Pancreas (tissue), 10 donors: ENCODE data around the gene ESYT1. TPM values are rescaled to one million over a fixed set of nuclear protein-coding genes. Genes with fewer than 3 reads are reported as not detected.

ENCODE experiments used
- ATAC-seq, 4 donors: fragments of 200-7000 bp; cut with Tn5 transposase; one replicate each; pipeline versions ENCODE4 v1.8.0 to v1.9.1; 2020; ENCODE audit warnings: mild to moderate bottlenecking in 4 of 4, moderate library complexity in 4 of 4
- DNase-seq, 6 donors: peaks; one replicate each; pipeline ENCODE4 v3.0.0-alpha.2; 2020
- FAIRE-seq: peaks from 2 replicates; lab custom pipeline; 2012; peaks lifted over from hg19 to GRCh38; lab: Jason Lieb, UNC
- H3K27ac ChIP-seq, 4 donors: fragments of 200-600 bp; sonication (generic); 1 replicate in 3 of 4; 2 replicates in 1 of 4; pipeline versions ENCODE4 v1.5.0 to v1.8.0; 2020
- H3K27me3 ChIP-seq, 4 donors: fragments of 200-600 bp; one replicate each; pipeline ENCODE4 v1.8.0; 2021
- H3K36me3 ChIP-seq, 3 donors: fragments of 200-600 bp; sonication (generic) in 1 of 3; one replicate each; pipeline versions ENCODE4 v1.5.0 to v1.8.0; 2020 to 2021
- H3K4me1 ChIP-seq, 3 donors: fragments of 200-600 bp; one replicate each; pipeline ENCODE4 v1.8.0; 2021
- H3K4me3 ChIP-seq, 4 donors: fragments of 200-600 bp; sonication (generic) in 2 of 4; one replicate each; pipeline versions ENCODE4 v1.5.0 to v1.8.0; 2020 to 2021
- H3K9me3 ChIP-seq, 4 donors: fragments of 200-600 bp; one replicate each; pipeline ENCODE4 v1.8.0; 2021
- WGBS, 2 donors: extraction: QIAGEN DNeasy Blood & Tissue Kit; methylation state at CpG; one replicate each; pipeline ENCODE4 v1.1.7; 2013; 5-methylcytosine and 5-hydroxymethylcytosine counted together
- intact Hi-C, 3 donors: fragments of 100-400 bp; cut with DNase I; formaldehyde crosslinking; loops; one replicate each; pipeline versions ENCODE4 v1.11.1 to v1.14.2; 2022
- polyA plus RNA-seq, 2 donors: library from polyadenylated mRNA; stranded (reverse); fragments of 200-250 nt; gene quantifications; one replicate each; pipeline ENCODE4 v1.2.3, GENCODE V29; 2013
- total RNA-seq, 6 donors: library from RNA; stranded (reverse); fragmentation: NEBNext Ultra II Directional in 4 of 6; extraction: Animal tissue kit (Norgen Biotek cat#: 25700) in 4 of 6; gene quantifications; one replicate each; pipeline versions ENCODE4 v1.2.1 to v1.2.4, GENCODE V29; 2021 to 2023
- TF ChIP-seq, protein P1 (sequence below), 4 donors: fragments of 200-600 bp; sonication (generic) in 3 of 4; IDR thresholded peaks; one replicate each; pipeline versions ENCODE4 v1.5.0 to v1.8.0; 2021; ENCODE audit warnings: antibody characterized with exemption in 4 of 4
- donor health status: healthy with polysubstance abuse.
- donor health status: DM: no; HTN: no; CAD: no; lungs with moderate emphysema.
- donor health status: DM: no; HTN: no; CAD: no.
- donor health status: control.
- donor health status: control.
- donor health status: Bipolar disorder and iron deficiency.
- donor health status: DM: yes; HTN: yes; CAD: no.
- donor health status: DM: no; HTN: no; CAD: no.
- donor health status: DM: no; HTN: no; CAD: no.
- donor health status: DM: yes; HTN: yes; CAD: no.

The ESYT1 gene
- total and polyA plus RNA-seq, 8 donors = 22.5 to 55.1 (median 45.3) TPM

DNA sequence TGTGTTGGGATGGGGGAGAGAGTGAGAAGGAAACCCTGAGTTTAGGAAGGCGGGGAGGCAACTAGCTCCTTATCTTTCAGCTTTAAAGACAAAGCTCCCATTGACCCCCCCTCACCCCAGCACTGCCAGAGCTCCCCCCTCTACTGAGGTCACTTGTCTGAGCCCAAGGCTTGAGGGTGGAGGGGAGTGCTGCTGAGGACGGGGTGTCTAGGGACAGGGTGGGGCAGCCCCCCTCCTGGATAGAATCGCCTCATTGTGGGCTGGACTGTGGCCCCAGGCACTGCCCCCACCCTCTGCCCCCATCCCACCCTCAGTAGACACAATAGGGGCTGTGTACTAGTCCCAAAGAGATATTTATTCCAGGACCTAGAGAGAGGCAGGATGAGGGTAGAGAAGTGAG, 45.1 kb upstream of the ESYT1 start:
- intact Hi-C loops = no loop called here
- peak overlapping the region in 3 of 4 donors; percentile 11 to 97 (median 96) for H3K27ac ChIP-seq
- TF ChIP-seq, protein P1, sequence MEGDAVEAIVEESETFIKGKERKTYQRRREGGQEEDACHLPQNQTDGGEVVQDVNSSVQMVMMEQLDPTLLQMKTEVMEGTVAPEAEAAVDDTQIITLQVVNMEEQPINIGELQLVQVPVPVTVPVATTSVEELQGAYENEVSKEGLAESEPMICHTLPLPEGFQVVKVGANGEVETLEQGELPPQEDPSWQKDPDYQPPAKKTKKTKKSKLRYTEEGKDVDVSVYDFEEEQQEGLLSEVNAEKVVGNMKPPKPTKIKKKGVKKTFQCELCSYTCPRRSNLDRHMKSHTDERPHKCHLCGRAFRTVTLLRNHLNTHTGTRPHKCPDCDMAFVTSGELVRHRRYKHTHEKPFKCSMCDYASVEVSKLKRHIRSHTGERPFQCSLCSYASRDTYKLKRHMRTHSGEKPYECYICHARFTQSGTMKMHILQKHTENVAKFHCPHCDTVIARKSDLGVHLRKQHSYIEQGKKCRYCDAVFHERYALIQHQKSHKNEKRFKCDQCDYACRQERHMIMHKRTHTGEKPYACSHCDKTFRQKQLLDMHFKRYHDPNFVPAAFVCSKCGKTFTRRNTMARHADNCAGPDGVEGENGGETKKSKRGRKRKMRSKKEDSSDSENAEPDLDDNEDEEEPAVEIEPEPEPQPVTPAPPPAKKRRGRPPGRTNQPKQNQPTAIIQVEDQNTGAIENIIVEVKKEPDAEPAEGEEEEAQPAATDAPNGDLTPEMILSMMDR (IDR thresholded peaks at IDR 0.05) = no peak
- H3K36me3 ChIP-seq = peaks cover 0 to 16% (median 0%) of the 10 kb centered on the region in 3 donors
- WGBS, 2 donors = 26 to 28% methylated on average over 3 of the region's 3 CpGs
- H3K4me3 ChIP-seq = no peak overlapping the region
- H3K4me1 ChIP-seq = peaks cover 20 to 31% (median 30%) of the 10 kb centered on the region in 3 donors
- DNase-seq (no peak), FAIRE-seq (no peak), ATAC-seq (no peak)
- H3K9me3 ChIP-seq = no peaks in the 10 kb centered on the region
- H3K27me3 ChIP-seq = no peaks in the 10 kb centered on the region

DNA sequence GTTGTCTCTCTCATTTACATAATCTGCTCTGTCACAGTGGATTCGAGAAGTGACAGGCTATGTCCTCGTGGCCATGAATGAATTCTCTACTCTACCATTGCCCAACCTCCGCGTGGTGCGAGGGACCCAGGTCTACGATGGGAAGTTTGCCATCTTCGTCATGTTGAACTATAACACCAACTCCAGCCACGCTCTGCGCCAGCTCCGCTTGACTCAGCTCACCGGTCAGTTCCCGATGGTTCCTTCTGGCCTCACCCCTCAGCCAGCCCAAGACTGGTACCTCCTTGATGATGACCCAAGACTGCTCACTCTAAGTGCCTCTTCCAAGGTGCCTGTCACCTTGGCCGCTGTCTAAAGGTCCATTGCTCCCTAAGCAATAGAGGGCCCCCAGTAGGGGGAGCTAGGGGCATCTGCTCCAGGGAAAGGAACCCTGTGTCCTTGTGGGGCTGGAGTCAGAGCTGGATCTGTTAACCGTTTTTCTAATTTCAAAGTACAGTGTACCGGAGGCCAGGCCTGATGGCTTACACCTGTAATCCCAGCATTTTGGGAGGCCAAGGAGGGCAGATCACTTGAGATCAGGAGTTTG, 43.0 kb upstream of the ESYT1 start:
- no peak overlapping the region for H3K4me3 ChIP-seq
- H3K4me1 ChIP-seq = peaks cover 20 to 31% (median 30%) of the 10 kb centered on the region in 3 donors
- peak in 2 of 6 donors; percentile 29 to 44 for DNase-seq
- no peaks in the 10 kb centered on the region for H3K9me3 ChIP-seq
- no peaks in the 10 kb centered on the region for H3K27me3 ChIP-seq
- whole genome bisulfite sequencing, 2 donors = 66 to 78% methylated on average over 15 of the region's 15 CpGs
- no peak for ATAC-seq
- H3K36me3 ChIP-seq = peaks cover 0 to 37% (median 0%) of the 10 kb centered on the region in 3 donors
- TF ChIP-seq, protein P1 (IDR thresholded peaks at IDR 0.05) = no peak
- peak overlapping the region in 1 of 4 donors; percentile 20 for H3K27ac ChIP-seq
- no peak for FAIRE-seq
- intact Hi-C loops = no loop called here

DNA sequence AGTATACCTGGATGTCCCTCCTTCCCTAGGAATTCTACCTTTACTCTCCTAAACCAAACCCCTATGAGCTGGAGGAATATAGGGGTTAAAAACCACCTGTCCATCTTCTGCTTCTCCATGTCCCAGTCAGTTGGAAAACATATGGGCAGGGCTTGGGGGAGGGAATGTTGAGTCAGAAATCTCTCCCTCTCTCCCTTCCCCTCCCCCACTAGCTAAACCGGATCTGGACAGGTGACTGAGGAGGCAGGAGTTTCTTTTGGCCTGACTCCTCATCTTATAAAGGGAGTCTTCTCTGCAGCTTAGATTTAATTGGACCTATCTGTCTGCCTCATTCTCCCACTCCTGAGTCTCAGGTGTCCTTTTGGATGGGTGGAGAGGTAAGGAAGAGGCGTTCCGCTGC, 42.0 kb upstream of the ESYT1 start:
- H3K9me3 ChIP-seq = no peaks in the 10 kb centered on the region
- H3K36me3 ChIP-seq = peaks cover 0 to 38% (median 0%) of the 10 kb centered on the region in 3 donors
- ATAC-seq = peak; percentile 14 to 38 (median 29)
- peaks cover 20 to 31% (median 30%) of the 10 kb centered on the region in 3 donors for H3K4me1 ChIP-seq
- intact Hi-C loops = no loop called here
- peak overlapping the region in 2 of 4 donors; percentile 10 to 36 for H3K27ac ChIP-seq
- WGBS, 2 donors = 56 to 57% methylated on average over 3 of the region's 3 CpGs
- no peaks in the 10 kb centered on the region for H3K27me3 ChIP-seq
- DNase-seq = peak in 4 of 6 donors; percentile 51 to 79 (median 71)
- TF ChIP-seq, protein P1 (IDR thresholded peaks at IDR 0.05) = no peak
- FAIRE-seq = no peak
- H3K4me3 ChIP-seq = no peak overlapping the region

DNA sequence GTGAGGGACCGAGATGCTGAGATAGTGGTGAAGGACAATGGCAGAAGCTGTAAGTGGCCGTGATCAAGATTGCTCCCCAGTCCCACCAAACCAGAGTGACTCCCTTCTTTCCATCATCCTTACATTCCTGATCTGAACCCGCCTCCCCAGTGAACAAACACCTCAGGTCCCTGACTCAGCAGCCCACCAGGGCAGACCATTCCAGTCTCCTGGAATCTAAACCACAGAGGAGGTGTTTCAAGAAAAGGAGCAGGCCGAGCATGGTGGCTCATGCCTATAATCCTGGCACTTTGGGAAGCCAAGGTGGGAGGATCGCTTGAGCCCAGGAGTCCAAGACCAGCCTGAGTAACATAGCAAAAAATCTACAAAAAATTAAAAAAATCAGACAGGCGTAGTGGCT, 41.5 kb upstream of the ESYT1 start:
- no peak for FAIRE-seq
- ATAC-seq = no peak
- Histone ChIP-seq H3K27me3 (no peaks in the 10 kb centered on the region), H3K9me3 (no peaks in the 10 kb centered on the region), H3K36me3 (peaks cover 0 to 38% (median 0%) of the 10 kb centered on the region in 3 donors), H3K27ac (peak overlapping the region in 2 of 4 donors; percentile 10 to 36), H3K4me3 (no peak overlapping the region), H3K4me1 (peaks cover 20 to 31% (median 30%) of the 10 kb centered on the region in 3 donors)
- WGBS, 2 donors = 65 to 67% methylated on average over 6 of the region's 6 CpGs
- DNase-seq = no peak
- intact Hi-C loops = no loop called here
- TF ChIP-seq, protein P1 (IDR thresholded peaks at IDR 0.05) = no peak

DNA sequence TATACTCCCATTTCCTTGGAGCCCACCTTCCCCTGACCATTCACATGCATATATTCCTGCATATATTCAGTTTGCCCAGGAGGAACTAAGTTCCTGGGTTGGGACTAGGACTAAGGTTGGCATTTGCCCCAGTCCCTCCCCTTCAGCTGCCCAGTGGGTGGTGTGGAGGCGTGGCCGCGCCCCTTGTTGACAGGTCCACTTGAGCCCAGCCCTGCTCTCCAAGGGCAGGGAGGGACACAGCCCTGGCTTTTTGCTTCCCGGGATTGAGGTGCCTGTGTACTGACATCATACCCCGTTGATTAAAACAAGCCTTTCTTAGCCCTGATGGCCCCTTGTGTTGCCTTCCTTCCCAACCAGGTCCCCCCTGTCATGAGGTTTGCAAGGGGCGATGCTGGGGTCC, 40.8 kb upstream of the ESYT1 start:
- no peak overlapping the region for H3K4me3 ChIP-seq
- no peaks in the 10 kb centered on the region for H3K9me3 ChIP-seq
- no peak for FAIRE-seq
- DNase-seq = peak; percentile 87 to 96 (median 94)
- peak overlapping the region in 2 of 4 donors; percentile 55 to 63 for H3K27ac ChIP-seq
- H3K36me3 ChIP-seq = peaks cover 0 to 38% (median 0%) of the 10 kb centered on the region in 3 donors
- 17 to 32% methylated on average over 6 of the region's 6 CpGs for WGBS, 2 donors
- peaks cover 20 to 31% (median 30%) of the 10 kb centered on the region in 3 donors for H3K4me1 ChIP-seq
- no peaks in the 10 kb centered on the region for H3K27me3 ChIP-seq
- intact Hi-C loops = no loop called here
- TF ChIP-seq, protein P1 (IDR thresholded peaks at IDR 0.05) = no peak
- peak; percentile 91 to 95 (median 94) for ATAC-seq
